ENCODE data around the gene PEX10.

PEX10 gene

DNA sequence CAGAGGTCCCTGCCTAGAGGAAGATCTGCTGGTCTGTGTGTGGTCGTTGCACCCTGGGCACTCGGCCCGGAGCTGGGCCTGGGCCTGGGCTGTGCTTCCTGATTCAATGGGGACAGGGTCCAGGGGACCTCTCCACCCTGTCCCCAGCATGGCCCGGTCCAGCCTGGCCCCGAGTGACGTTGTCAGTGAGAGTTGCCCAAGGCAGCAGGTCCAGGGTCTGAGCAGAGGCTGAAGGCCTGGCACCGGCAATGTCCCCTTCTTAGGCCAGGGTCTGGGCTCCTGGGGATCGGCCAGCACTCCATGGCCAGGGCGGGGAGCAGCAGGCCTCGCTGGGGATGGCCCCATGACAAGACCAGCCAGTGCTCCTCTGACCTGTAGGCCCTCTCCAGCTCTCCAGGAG, 15.6 kb upstream of the PEX10 start:
- TF ChIP-seq EZH2 (optimal IDR thresholded peaks at IDR 0.05; ENCODE audit: low read depth, low read length) (no peak), EZH2phosphoT487 (IDR thresholded peaks at IDR 0.05; ENCODE audit: low read length) (no peak), CTCF (IDR thresholded peaks at IDR 0.05; ENCODE audit: low read length) (no peak)
- no peaks in the 10 kb centered on the region for H3F3A ChIP-seq (ENCODE audit: insufficient read depth, low read length)
- no peaks in the 10 kb centered on the region for H3K79me2 ChIP-seq (ENCODE audit: low read length)
- DNase-seq: no peak
- H3K27ac ChIP-seq (ENCODE audit: low read length): no peak overlapping the region
- no peaks in the 10 kb centered on the region for H3K4me1 ChIP-seq (ENCODE audit: low read length)
- H4K20me1 ChIP-seq (ENCODE audit: insufficient read depth, low read length): no peaks in the 10 kb centered on the region
- peaks cover 97% of the 10 kb centered on the region for H3K27me3 ChIP-seq (replicated peaks; ENCODE audit: insufficient read depth, low read length)
- no peaks in the 10 kb centered on the region for H3K9me3 ChIP-seq (replicated peaks; ENCODE audit: insufficient read depth, low read length)
- H3K9ac ChIP-seq (ENCODE audit: low read length): no peak overlapping the region
- no peak overlapping the region for H3K4me3 ChIP-seq (ENCODE audit: low read length)
- no peak overlapping the region for H2AFZ ChIP-seq (ENCODE audit: low read length)
- no peaks in the 10 kb centered on the region for H3K9me2 ChIP-seq (replicated peaks; ENCODE audit: insufficient read depth, low read length)
- H3K4me2 ChIP-seq (ENCODE audit: low read depth, low read length): no peak overlapping the region
- no peaks in the 10 kb centered on the region for H3K36me3 ChIP-seq (replicated peaks; ENCODE audit: insufficient read depth, low read length)

- Histone ChIP-seq H3K27ac (ENCODE audit: low read length) (no peak overlapping the region), H3K79me2 (ENCODE audit: low read length) (no peaks in the 10 kb centered on the region), H3F3A (ENCODE audit: insufficient read depth, low read length) (no peaks in the 10 kb centered on the region), H3K9me3 (replicated peaks; ENCODE audit: insufficient read depth, low read length) (no peaks in the 10 kb centered on the region), H3K9ac (ENCODE audit: low read length) (no peak overlapping the region), H3K4me3 (ENCODE audit: low read length) (no peak overlapping the region), H3K4me2 (ENCODE audit: low read depth, low read length) (no peak overlapping the region), H3K27me3 (replicated peaks; ENCODE audit: insufficient read depth, low read length) (peaks cover 97% of the 10 kb centered on the region), H3K36me3 (replicated peaks; ENCODE audit: insufficient read depth, low read length) (no peaks in the 10 kb centered on the region), H4K20me1 (ENCODE audit: insufficient read depth, low read length) (no peaks in the 10 kb centered on the region), H3K9me2 (replicated peaks; ENCODE audit: insufficient read depth, low read length) (no peaks in the 10 kb centered on the region), H2AFZ (ENCODE audit: low read length) (no peak overlapping the region), H3K4me1 (ENCODE audit: low read length) (no peaks in the 10 kb centered on the region)
- DNase-seq: no peak
- TF ChIP-seq CTCF (IDR thresholded peaks at IDR 0.05; ENCODE audit: low read length) (no peak), EZH2phosphoT487 (IDR thresholded peaks at IDR 0.05; ENCODE audit: low read length) (no peak), EZH2 (optimal IDR thresholded peaks at IDR 0.05; ENCODE audit: low read depth, low read length) (no peak)
Measured at GRCh38 chr1:2427051-2427450, 14.7 kb upstream of the PEX10 start.

GRCh38 chr1:2426540-2426939, 14.2 kb upstream of the PEX10 start:
- no peak overlapping the region for H3K4me3 ChIP-seq (ENCODE audit: low read length)
- no peak overlapping the region for H3K27ac ChIP-seq (ENCODE audit: low read length)
- H2AFZ ChIP-seq (ENCODE audit: low read length): no peak overlapping the region
- peaks cover 96% of the 10 kb centered on the region for H3K27me3 ChIP-seq (replicated peaks; ENCODE audit: insufficient read depth, low read length)
- no peaks in the 10 kb centered on the region for H3F3A ChIP-seq (ENCODE audit: insufficient read depth, low read length)
- H3K79me2 ChIP-seq (ENCODE audit: low read length): no peaks in the 10 kb centered on the region
- TF ChIP-seq EZH2 (optimal IDR thresholded peaks at IDR 0.05; ENCODE audit: low read depth, low read length): no peak
- no peak for TF ChIP-seq EZH2phosphoT487 (IDR thresholded peaks at IDR 0.05; ENCODE audit: low read length)
- TF ChIP-seq CTCF (IDR thresholded peaks at IDR 0.05; ENCODE audit: low read length): no peak
- no peaks in the 10 kb centered on the region for H3K9me3 ChIP-seq (replicated peaks; ENCODE audit: insufficient read depth, low read length)
- no peak overlapping the region for H3K9ac ChIP-seq (ENCODE audit: low read length)
- no peaks in the 10 kb centered on the region for H4K20me1 ChIP-seq (ENCODE audit: insufficient read depth, low read length)
- H3K9me2 ChIP-seq (replicated peaks; ENCODE audit: insufficient read depth, low read length): no peaks in the 10 kb centered on the region
- DNase-seq: no peak
- no peak overlapping the region for H3K4me2 ChIP-seq (ENCODE audit: low read depth, low read length)
- H3K36me3 ChIP-seq (replicated peaks; ENCODE audit: insufficient read depth, low read length): no peaks in the 10 kb centered on the region
- H3K4me1 ChIP-seq (ENCODE audit: low read length): no peaks in the 10 kb centered on the region
